ENCODE data around the gene CRACR2A.

- TF ChIP-seq EZH2 (IDR thresholded peaks at IDR 0.05; ENCODE audit: borderline replicate concordance, low read length), result no peak
- no peak for TF ChIP-seq CTCF (IDR thresholded peaks at IDR 0.05; ENCODE audit: low read length)
Observed at GRCh38 chr12:3698218-3698974, 54.5 kb downstream of the CRACR2A start.

Data from OCI-LY1 (cell line).